GM06990 (cell line): Measurements from ENCODE around the gene ABHD8.
A peak's percentile ranks its signal among the peaks of the same experiment; 100 is the strongest.

Experiments used
- DNase-seq: peaks from one replicate; pipeline ENCODE4 v3.0.0-alpha.2; 2011; ENCODE audit not compliant: insufficient read length; ENCODE audit errors: extremely low read depth
- H3K27me3 ChIP-seq: replicated peaks from 2 replicates; pipeline ENCODE4 v1.6.0; 2011; ENCODE audit warnings: low read length; ENCODE audit not compliant: control insufficient read depth, insufficient read depth
- H3K36me3 ChIP-seq: 2 replicates; pipeline ENCODE4 v1.5.1; 2011; ENCODE audit warnings: low read length; ENCODE audit not compliant: control insufficient read depth, insufficient read depth
- H3K4me3 ChIP-seq: replicated peaks from 2 replicates; pipeline ENCODE4 v1.5.1; 2011; ENCODE audit warnings: low read depth, mild to moderate bottlenecking, control low read depth, low read length
- CTCF ChIP-seq: IDR thresholded peaks from 2 replicates; pipeline ENCODE4 v1.5.1; 2011; ENCODE audit warnings: low read length, control low read depth, mild to moderate bottlenecking, inconsistent platforms; ENCODE audit not compliant: insufficient read depth, poor library complexity, severe bottlenecking

The ABHD8 gene

GRCh38 chr19:17262557-17262956 is 40.7 kb downstream of the ABHD8 start:
- TF ChIP-seq CTCF, result no peak
- Histone ChIP-seq H3K36me3 (no peaks in the 10 kb centered on the region), H3K4me3 (no peak overlapping the region), H3K27me3 (no peaks in the 10 kb centered on the region)
- no peak for DNase-seq

DNA sequence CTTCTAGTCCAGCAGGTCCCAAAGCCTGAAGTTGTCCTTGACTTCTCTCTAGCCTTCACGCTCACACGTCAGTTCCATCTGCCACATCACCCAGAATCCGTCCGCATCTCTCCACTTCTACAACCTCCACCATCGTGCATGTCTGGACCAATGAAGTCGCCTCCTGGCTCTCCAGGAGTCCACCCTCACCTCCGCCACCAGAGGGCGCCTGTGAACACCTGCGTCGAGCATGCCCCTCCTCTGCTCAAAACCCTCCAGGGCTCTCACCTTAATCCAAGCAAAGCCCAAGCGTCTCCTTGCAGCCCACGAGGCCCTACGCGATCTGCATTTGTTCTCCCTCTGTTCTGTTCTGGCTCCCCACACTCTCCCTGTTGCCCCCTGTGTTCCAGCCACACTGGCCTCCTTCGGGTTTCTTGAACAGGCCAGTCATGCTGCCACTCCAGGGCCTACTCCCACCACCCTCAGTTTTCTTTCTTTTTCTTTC is 42.3 kb downstream of the ABHD8 start:
- Histone ChIP-seq H3K27me3 (no peaks in the 10 kb centered on the region), H3K4me3 (no peak overlapping the region), H3K36me3 (no peaks in the 10 kb centered on the region)
- TF ChIP-seq CTCF, result peak; percentile 94
- DNase-seq, result peak; percentile 83

- no peak for DNase-seq
- no peaks in the 10 kb centered on the region for H3K27me3 ChIP-seq
- no peak for TF ChIP-seq CTCF
- H3K4me3 ChIP-seq, result no peak overlapping the region
- no peaks in the 10 kb centered on the region for H3K36me3 ChIP-seq
These were observed 43.3 kb downstream of the ABHD8 start for GRCh38 chr19:17259934-17260333.

DNA sequence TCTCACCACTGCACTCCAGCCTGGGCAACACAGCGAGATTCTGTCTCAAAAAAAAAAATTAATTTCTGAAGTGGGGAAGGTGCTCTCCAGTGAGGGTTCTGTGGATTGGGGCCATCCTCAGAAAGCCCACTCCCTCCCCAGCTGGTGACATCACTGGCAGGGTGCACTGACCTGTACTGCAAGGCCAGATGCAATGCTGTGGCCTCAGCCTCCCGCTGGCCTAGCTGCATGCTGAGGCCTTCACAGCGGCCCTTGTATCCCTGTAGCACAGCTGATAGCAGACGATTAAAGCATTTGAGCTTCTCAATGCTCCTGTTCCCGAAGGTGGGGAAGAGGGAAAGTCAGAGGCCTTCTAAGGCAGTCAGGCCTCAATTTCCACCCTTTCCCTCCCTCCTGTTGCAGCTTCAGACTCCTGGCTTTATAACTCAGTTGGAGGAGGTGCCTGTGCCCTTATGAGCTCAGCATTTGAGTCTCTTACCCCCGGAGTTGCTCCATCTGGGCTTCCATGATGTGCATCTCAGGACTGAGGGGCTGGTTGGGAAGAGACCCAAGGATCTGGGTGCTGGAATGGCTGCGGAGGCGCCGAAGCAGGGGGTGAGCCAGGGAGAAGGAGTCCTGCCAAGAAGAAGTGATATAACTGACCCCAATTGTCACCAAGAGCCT is 44.0 kb downstream of the ABHD8 start:
- TF ChIP-seq CTCF, result no peak
- H3K36me3 ChIP-seq, result no peaks in the 10 kb centered on the region
- DNase-seq, result no peak

GRCh38 chr19:17256130-17256529 is 47.1 kb downstream of the ABHD8 start:
- Histone ChIP-seq H3K27me3 (no peaks in the 10 kb centered on the region), H3K4me3 (no peak overlapping the region), H3K36me3 (no peaks in the 10 kb centered on the region)
- no peak for DNase-seq
- TF ChIP-seq CTCF, result no peak

More for the DNA sequence above, 44.0 kb downstream of the ABHD8 start:
- H3K27me3 ChIP-seq, result no peaks in the 10 kb centered on the region
- H3K4me3 ChIP-seq, result no peak overlapping the region

GRCh38 chr19:17255150-17255621 is 48.0 kb downstream of the ABHD8 start:
- H3K36me3 ChIP-seq, result no peaks in the 10 kb centered on the region
- DNase-seq, result no peak
- H3K4me3 ChIP-seq, result no peak overlapping the region
- TF ChIP-seq CTCF, result no peak
- no peaks in the 10 kb centered on the region for H3K27me3 ChIP-seq
